ENCODE results near the gene FRY.

Gene FRY

DNA sequence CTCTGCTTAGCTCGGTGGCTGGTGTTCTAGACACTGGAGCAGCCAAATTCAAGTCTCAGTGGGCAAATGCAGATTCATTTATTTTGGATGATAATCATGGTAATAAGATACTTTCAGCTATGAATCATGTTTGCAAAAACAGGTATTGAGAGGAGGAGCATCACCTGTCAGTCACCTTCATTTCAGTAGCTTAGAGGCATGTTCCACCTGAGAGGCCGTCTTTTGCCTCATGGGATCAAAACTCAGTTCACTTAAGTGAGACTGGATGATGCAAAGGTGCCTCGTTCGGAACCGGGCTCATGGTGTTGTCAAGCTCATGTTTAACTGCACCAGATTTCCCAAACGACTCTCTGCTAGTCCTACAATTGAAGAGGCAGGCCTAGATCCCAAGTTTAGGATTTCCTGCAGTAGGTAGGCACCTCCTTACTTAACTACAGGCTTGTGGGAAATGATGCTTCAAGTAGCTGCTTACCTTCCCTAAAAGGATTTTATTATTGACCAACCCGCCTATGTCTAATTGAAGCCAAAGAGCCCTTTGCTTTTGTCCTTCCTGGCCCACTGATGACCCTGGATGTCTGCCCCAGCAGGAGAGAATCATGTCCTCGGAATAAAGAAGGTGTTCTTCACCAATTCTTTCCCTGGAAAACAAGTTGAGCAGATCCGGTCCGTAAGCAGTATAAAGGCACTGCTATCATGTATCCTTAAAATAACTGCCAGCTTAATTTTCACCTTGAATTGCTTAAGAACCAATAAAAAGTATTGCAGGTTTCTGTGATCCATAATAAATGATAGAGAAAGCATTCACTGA lies 223.5 kb downstream of the FRY start:
- no peaks in the 10 kb centered on the region for H3K27me3 ChIP-seq (ENCODE audit: control insufficient read depth, insufficient read depth, low read length)
- no peaks in the 10 kb centered on the region for H3K36me3 ChIP-seq (ENCODE audit: control insufficient read depth, insufficient read depth, low read length)
- H3K27ac ChIP-seq (ENCODE audit: low read depth, low read length), result no peak overlapping the region
- no peaks in the 10 kb centered on the region for H3K9me3 ChIP-seq (ENCODE audit: control insufficient read depth, insufficient read depth, low read length)
- H3K4me3 ChIP-seq (ENCODE audit: low read depth, low read length), result no peak overlapping the region
- H3K4me1 ChIP-seq (ENCODE audit: control insufficient read depth, insufficient read depth, low read length), result no peaks in the 10 kb centered on the region
- H3K9ac ChIP-seq (ENCODE audit: low read depth, low read length), result no peak overlapping the region

GRCh38 chr13:32255724-32256109 lies 224.1 kb downstream of the FRY start:
- Histone ChIP-seq H3K4me3 (ENCODE audit: low read depth, low read length) (no peak overlapping the region), H3K36me3 (ENCODE audit: control insufficient read depth, insufficient read depth, low read length) (no peaks in the 10 kb centered on the region), H3K9ac (ENCODE audit: low read depth, low read length) (no peak overlapping the region), H3K27ac (ENCODE audit: low read depth, low read length) (no peak overlapping the region), H3K9me3 (ENCODE audit: control insufficient read depth, insufficient read depth, low read length) (no peaks in the 10 kb centered on the region), H3K27me3 (ENCODE audit: control insufficient read depth, insufficient read depth, low read length) (no peaks in the 10 kb centered on the region), H3K4me1 (ENCODE audit: control insufficient read depth, insufficient read depth, low read length) (no peaks in the 10 kb centered on the region)

GRCh38 chr13:32256243-32256642 lies 224.7 kb downstream of the FRY start:
- Histone ChIP-seq H3K4me1 (ENCODE audit: control insufficient read depth, insufficient read depth, low read length) (no peaks in the 10 kb centered on the region), H3K9me3 (ENCODE audit: control insufficient read depth, insufficient read depth, low read length) (no peaks in the 10 kb centered on the region), H3K27me3 (ENCODE audit: control insufficient read depth, insufficient read depth, low read length) (no peaks in the 10 kb centered on the region), H3K9ac (ENCODE audit: low read depth, low read length) (no peak overlapping the region), H3K27ac (ENCODE audit: low read depth, low read length) (no peak overlapping the region), H3K4me3 (ENCODE audit: low read depth, low read length) (no peak overlapping the region), H3K36me3 (ENCODE audit: control insufficient read depth, insufficient read depth, low read length) (no peaks in the 10 kb centered on the region)

- Histone ChIP-seq H3K27me3 (ENCODE audit: control insufficient read depth, insufficient read depth, low read length) (no peaks in the 10 kb centered on the region), H3K4me3 (ENCODE audit: low read depth, low read length) (no peak overlapping the region), H3K9ac (ENCODE audit: low read depth, low read length) (no peak overlapping the region), H3K4me1 (ENCODE audit: control insufficient read depth, insufficient read depth, low read length) (no peaks in the 10 kb centered on the region), H3K9me3 (ENCODE audit: control insufficient read depth, insufficient read depth, low read length) (no peaks in the 10 kb centered on the region), H3K36me3 (ENCODE audit: control insufficient read depth, insufficient read depth, low read length) (no peaks in the 10 kb centered on the region), H3K27ac (ENCODE audit: low read depth, low read length) (no peak overlapping the region)
Measured at GRCh38 chr13:32257649-32258048, 226.1 kb downstream of the FRY start.

DNA sequence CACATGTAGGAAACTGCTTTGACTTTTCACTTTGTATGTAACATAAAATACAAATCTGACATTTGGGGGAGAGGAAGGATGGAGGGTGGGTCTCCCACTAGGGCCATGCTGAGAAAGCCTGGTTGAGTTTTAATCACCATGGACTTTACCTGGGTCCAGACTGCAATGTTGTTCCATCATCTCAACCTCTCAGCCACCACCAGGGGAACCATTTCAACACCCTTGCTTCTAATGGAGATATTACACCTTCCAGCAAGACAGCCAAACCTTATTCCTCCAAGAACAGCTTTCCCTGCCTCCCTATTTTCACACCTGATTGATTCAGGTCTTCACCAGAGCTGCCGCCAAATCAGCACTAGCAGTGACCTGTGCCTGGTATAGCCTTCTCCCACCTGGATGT lies 227.5 kb downstream of the FRY start:
- no peak overlapping the region for H3K27ac ChIP-seq (ENCODE audit: low read depth, low read length)
- H3K9me3 ChIP-seq (ENCODE audit: control insufficient read depth, insufficient read depth, low read length), result no peaks in the 10 kb centered on the region
- no peaks in the 10 kb centered on the region for H3K36me3 ChIP-seq (ENCODE audit: control insufficient read depth, insufficient read depth, low read length)
- no peak overlapping the region for H3K4me3 ChIP-seq (ENCODE audit: low read depth, low read length)
- H3K27me3 ChIP-seq (ENCODE audit: control insufficient read depth, insufficient read depth, low read length), result no peaks in the 10 kb centered on the region
- no peaks in the 10 kb centered on the region for H3K4me1 ChIP-seq (ENCODE audit: control insufficient read depth, insufficient read depth, low read length)
- no peak overlapping the region for H3K9ac ChIP-seq (ENCODE audit: low read depth, low read length)

- Histone ChIP-seq H3K27ac (ENCODE audit: low read depth, low read length) (no peak overlapping the region), H3K4me3 (ENCODE audit: low read depth, low read length) (no peak overlapping the region), H3K27me3 (ENCODE audit: control insufficient read depth, insufficient read depth, low read length) (no peaks in the 10 kb centered on the region), H3K9ac (ENCODE audit: low read depth, low read length) (no peak overlapping the region), H3K36me3 (ENCODE audit: control insufficient read depth, insufficient read depth, low read length) (no peaks in the 10 kb centered on the region; the same call in 1 of the 2 replicates), H3K9me3 (ENCODE audit: control insufficient read depth, insufficient read depth, low read length) (no peaks in the 10 kb centered on the region), H3K4me1 (ENCODE audit: control insufficient read depth, insufficient read depth, low read length) (no peaks in the 10 kb centered on the region)
Measured at GRCh38 chr13:32261567-32261966, 230.0 kb downstream of the FRY start.

- Histone ChIP-seq H3K36me3 (ENCODE audit: control insufficient read depth, insufficient read depth, low read length) (no peaks in the 10 kb centered on the region; the same call in 1 of the 2 replicates), H3K27me3 (ENCODE audit: control insufficient read depth, insufficient read depth, low read length) (no peaks in the 10 kb centered on the region), H3K9me3 (ENCODE audit: control insufficient read depth, insufficient read depth, low read length) (no peaks in the 10 kb centered on the region), H3K4me3 (ENCODE audit: low read depth, low read length) (no peak overlapping the region), H3K27ac (ENCODE audit: low read depth, low read length) (no peak overlapping the region), H3K9ac (ENCODE audit: low read depth, low read length) (no peak overlapping the region), H3K4me1 (ENCODE audit: control insufficient read depth, insufficient read depth, low read length) (no peaks in the 10 kb centered on the region)
Measured at GRCh38 chr13:32262165-32262564, 230.6 kb downstream of the FRY start.

- H3K27ac ChIP-seq (ENCODE audit: low read depth, low read length), result no peak overlapping the region
- no peaks in the 10 kb centered on the region for H3K4me1 ChIP-seq (ENCODE audit: control insufficient read depth, insufficient read depth, low read length)
- no peaks in the 10 kb centered on the region for H3K9me3 ChIP-seq (ENCODE audit: control insufficient read depth, insufficient read depth, low read length)
- no peak overlapping the region for H3K4me3 ChIP-seq (ENCODE audit: low read depth, low read length)
- no peaks in the 10 kb centered on the region; the same call in 1 of the 2 replicates for H3K36me3 ChIP-seq (ENCODE audit: control insufficient read depth, insufficient read depth, low read length)
- H3K27me3 ChIP-seq (ENCODE audit: control insufficient read depth, insufficient read depth, low read length), result no peaks in the 10 kb centered on the region
- H3K9ac ChIP-seq (ENCODE audit: low read depth, low read length), result no peak overlapping the region
Measured at GRCh38 chr13:32262619-32263018, 231.0 kb downstream of the FRY start.

GRCh38 chr13:32264407-32264806 lies 232.8 kb downstream of the FRY start:
- H3K27me3 ChIP-seq (ENCODE audit: control insufficient read depth, insufficient read depth, low read length), result no peaks in the 10 kb centered on the region
- no peaks in the 10 kb centered on the region for H3K9me3 ChIP-seq (ENCODE audit: control insufficient read depth, insufficient read depth, low read length)
- H3K4me3 ChIP-seq (ENCODE audit: low read depth, low read length), result no peak overlapping the region
- H3K27ac ChIP-seq (ENCODE audit: low read depth, low read length), result no peak overlapping the region
- no peaks in the 10 kb centered on the region for H3K4me1 ChIP-seq (ENCODE audit: control insufficient read depth, insufficient read depth, low read length)
- H3K9ac ChIP-seq (ENCODE audit: low read depth, low read length), result no peak overlapping the region
- no peaks in the 10 kb centered on the region; the same call in 1 of the 2 replicates for H3K36me3 ChIP-seq (ENCODE audit: control insufficient read depth, insufficient read depth, low read length)

GRCh38 chr13:32265726-32266125 lies 234.2 kb downstream of the FRY start:
- H3K4me1 ChIP-seq (ENCODE audit: control insufficient read depth, insufficient read depth, low read length), result no peaks in the 10 kb centered on the region
- H3K9ac ChIP-seq (ENCODE audit: low read depth, low read length), result no peak overlapping the region
- H3K4me3 ChIP-seq (ENCODE audit: low read depth, low read length), result no peak overlapping the region
- H3K36me3 ChIP-seq (ENCODE audit: control insufficient read depth, insufficient read depth, low read length), result no peaks in the 10 kb centered on the region; the same call in 1 of the 2 replicates
- H3K27ac ChIP-seq (ENCODE audit: low read depth, low read length), result no peak overlapping the region
- no peaks in the 10 kb centered on the region for H3K27me3 ChIP-seq (ENCODE audit: control insufficient read depth, insufficient read depth, low read length)
- H3K9me3 ChIP-seq (ENCODE audit: control insufficient read depth, insufficient read depth, low read length), result no peaks in the 10 kb centered on the region

DNA sequence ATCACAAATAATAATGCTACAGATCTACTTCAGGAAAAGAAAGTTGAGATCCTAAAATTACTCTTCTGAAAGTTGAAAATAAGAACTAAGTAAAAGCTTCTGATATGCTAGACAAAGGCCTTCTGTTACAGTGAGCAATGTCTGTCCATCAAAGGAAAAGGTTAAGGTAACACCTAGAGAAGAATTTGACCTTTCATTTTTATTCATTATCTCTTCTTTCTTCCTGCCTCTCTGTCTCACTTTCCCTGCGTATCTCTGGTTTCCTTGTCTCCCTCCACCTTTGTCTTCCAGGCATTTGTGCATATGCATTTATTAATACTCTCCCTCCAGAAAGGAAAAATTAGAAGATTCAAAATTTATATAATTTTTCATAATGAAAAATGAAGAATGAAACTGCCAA lies 234.6 kb downstream of the FRY start:
- Histone ChIP-seq H3K36me3 (ENCODE audit: control insufficient read depth, insufficient read depth, low read length) (no peaks in the 10 kb centered on the region; the same call in 1 of the 2 replicates), H3K27me3 (ENCODE audit: control insufficient read depth, insufficient read depth, low read length) (no peaks in the 10 kb centered on the region), H3K27ac (ENCODE audit: low read depth, low read length) (no peak overlapping the region), H3K9me3 (ENCODE audit: control insufficient read depth, insufficient read depth, low read length) (no peaks in the 10 kb centered on the region), H3K4me3 (ENCODE audit: low read depth, low read length) (no peak overlapping the region), H3K9ac (ENCODE audit: low read depth, low read length) (no peak overlapping the region), H3K4me1 (ENCODE audit: control insufficient read depth, insufficient read depth, low read length) (no peaks in the 10 kb centered on the region)

Measured in HUES48 (cell line).